ENCODE results near the gene GFOD1.

DNA sequence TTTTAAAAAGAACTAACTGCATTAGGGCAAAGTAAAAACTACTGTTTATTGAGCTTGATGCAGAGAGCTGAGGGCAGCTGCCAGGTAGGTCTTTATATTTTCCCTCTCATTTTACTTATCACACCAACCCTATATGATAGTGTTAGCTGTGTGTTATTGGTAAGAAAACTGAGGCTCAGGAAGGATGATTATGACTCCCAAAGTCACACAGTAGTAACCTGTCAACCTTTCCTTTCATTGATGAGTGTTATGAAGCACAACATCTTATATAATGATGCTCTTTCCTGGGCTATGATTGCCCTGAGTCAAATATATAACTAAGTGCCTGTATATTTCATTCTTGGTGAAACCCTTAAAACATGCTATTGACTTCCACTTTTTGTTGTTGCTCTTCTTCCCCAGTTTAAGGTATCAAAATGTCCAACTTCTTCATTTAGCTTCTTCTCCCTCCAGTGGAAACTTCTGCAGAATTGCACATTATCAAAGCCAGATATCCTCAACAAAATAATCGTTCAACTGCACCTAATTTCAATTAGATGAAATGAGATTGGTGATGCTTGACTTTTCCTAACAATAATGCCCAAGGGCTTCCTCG is 8.1 kb downstream of the GFOD1 start:
- TF ChIP-seq, protein P1, sequence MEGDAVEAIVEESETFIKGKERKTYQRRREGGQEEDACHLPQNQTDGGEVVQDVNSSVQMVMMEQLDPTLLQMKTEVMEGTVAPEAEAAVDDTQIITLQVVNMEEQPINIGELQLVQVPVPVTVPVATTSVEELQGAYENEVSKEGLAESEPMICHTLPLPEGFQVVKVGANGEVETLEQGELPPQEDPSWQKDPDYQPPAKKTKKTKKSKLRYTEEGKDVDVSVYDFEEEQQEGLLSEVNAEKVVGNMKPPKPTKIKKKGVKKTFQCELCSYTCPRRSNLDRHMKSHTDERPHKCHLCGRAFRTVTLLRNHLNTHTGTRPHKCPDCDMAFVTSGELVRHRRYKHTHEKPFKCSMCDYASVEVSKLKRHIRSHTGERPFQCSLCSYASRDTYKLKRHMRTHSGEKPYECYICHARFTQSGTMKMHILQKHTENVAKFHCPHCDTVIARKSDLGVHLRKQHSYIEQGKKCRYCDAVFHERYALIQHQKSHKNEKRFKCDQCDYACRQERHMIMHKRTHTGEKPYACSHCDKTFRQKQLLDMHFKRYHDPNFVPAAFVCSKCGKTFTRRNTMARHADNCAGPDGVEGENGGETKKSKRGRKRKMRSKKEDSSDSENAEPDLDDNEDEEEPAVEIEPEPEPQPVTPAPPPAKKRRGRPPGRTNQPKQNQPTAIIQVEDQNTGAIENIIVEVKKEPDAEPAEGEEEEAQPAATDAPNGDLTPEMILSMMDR (IDR thresholded peaks at IDR 0.05) = no peak
- no peak for TF ChIP-seq POLR2A (IDR thresholded peaks at IDR 0.05)
